HG03571 (cell line): ENCODE results near the gene OXT.
A peak's percentile ranks its signal among the peaks of the same experiment; 100 is the strongest.
"Not testable (repeated sequence)": the region's sequence is repeated elsewhere in the genome, so short reads cannot be mapped to it uniquely, and the experiment has no call there.

Experiments
- ATAC-seq: cut with Tn5 transposase; IDR thresholded peaks from one replicate; pipeline ENCODE4 v1.9.1; 2021; ENCODE audit not compliant: unreplicated experiment

The OXT gene

GRCh38 chr20:3047486-3048419 is 23.7 kb upstream of the OXT start:
- no peak for ATAC-seq

GRCh38 chr20:3051385-3052019 is 19.9 kb upstream of the OXT start:
- no peak for ATAC-seq

DNA sequence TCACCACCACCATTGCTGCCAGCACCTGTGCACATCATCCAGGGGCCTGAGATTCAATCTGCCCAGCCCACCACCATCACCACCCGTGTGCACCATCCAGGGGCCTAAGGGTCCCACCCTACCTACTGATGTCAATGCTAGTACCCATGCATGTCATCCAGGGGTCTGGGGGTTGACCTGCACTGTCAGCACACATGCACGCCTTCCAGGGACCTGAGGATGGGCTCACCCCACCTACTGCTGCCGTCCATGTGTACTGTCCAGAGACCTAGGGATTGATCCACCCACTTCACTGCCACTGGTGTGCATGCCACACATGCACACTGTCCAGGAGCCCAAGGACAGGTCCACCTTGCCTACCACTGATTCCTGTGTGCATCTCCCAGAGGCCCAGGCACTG is 11.9 kb upstream of the OXT start:
- no peak for ATAC-seq

- ATAC-seq = not testable (repeated sequence)
These were observed 7.3 kb upstream of the OXT start for GRCh38 chr20:3064119-3064518.

GRCh38 chr20:3067139-3068014 is 4.0 kb upstream of the OXT start:
- ATAC-seq = no peak

GRCh38 chr20:3068075-3068474 is 3.3 kb upstream of the OXT start:
- peak; percentile 47 for ATAC-seq

DNA sequence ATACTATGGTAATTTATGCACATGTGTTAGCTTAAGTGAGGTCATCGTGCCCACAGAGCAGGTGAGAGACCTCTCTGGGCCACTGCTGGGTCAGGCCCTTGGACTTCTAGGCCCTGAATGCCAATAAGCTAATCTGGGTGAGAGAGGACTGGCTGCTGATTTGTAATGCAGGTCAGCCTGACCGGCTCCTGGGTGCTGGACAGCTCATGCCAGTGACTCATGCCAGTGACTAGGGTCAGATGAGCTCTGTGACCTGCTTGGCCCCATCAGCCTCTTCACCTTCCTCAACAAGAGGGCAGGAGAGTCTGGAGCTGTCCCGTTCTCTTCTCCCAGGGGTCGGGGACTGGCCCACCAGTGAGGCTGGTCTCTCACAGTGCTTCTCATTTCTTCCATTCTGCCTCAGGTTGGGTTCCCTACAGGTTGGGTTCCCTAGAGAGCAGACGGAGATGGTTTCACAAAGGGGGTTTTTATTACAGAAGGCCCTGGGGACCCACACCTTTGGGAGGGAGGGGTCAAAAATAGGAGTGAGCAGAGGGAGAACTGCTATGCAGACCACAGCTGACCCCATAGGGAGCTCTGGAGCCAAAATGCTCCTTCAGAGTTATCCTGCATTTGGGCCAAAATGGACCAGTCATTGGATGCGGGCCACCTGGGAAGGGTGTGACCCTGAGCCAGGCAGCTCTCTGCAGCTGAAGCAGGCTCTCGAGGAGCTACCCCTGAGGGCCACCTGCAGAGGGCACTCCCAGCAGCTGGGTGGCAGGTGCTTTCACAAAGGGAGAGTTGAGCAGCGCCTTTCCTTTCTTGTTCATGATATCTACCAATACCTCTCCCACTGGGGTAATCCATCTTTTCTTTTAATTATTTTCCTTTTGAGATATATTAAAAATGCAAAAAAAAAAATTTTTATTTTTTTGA is 2.2 kb upstream of the OXT start:
- no peak for ATAC-seq

DNA sequence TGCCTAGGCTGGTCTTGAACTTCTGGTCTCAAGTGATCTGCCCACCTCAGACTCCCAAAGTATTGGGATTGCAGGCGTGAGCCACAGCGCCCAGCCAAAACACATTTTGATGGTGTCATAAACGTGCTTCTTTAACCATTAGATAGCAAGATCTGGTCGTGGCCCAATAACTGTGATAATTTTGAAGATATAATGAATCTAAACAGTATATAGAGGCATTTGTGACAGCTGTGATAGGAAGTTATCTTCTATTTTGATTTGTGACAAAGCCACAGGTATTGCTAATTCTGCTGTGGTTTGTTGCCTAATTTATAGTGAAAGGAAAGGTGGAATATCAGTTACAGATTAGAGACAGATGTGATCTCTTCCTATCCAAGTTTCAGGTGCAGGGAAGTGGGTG is 695 bp upstream of the OXT start:
- ATAC-seq = no peak

DNA sequence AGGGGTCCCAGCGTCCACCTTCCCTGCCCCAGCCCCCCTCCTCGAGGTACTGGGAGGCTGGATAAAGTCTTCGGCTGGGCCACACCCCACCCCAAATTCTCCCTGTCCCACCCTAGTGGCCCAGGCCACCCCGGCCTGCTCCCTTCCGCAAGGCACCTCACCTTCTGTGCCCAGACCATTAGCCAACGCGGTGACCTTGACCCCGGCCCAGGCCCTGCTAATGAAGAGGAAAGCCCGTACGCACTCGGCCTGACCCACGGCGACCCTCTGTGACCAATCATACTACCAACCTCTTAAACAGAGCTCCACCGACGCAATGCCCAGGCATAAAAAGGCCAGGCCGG is 182 bp upstream of the OXT start:
- ATAC-seq = no peak

DNA sequence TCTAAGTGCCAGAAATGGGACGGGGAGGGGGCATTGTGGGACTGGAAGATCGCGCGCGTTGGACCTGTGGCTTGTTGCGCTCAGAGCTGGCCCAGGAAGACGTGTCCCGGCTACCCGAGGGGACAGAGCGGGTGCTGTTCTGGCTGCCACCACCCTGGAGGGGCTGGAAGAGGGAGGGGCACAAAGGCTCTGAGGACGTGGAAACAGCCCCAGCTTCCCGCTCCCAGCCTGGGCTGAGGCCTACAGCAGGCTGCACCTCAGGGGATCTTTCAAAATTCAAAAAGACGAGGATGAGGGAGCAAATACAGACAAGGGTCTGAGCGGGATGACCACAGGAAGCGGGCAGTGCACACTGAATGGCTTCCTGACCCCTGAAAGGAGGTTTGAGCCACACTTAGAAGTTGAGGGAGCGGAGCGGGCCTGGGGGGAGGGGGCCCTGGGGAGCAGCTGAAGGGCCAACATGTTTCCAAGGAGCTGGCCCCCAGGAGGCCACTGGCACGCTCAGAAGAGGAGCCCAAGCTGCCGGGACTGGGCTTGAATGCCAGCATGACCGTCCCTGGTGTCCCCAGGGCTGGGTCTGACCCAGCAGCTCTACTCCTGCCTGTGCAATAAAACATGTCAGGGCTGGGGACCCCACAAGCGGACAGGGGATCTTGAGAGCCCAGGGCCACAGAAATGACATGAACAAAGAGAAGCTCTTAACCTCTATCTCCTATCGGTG is 1.3 kb downstream of the OXT start:
- no peak for ATAC-seq

- ATAC-seq = not testable (repeated sequence)
These were observed 1.8 kb downstream of the OXT start for GRCh38 chr20:3073251-3073643.

GRCh38 chr20:3074812-3075211 is 3.4 kb downstream of the OXT start:
- no peak for ATAC-seq

GRCh38 chr20:3075315-3075714 is 3.9 kb downstream of the OXT start:
- ATAC-seq = not testable (repeated sequence)

- no peak for ATAC-seq
These were observed 6.3 kb downstream of the OXT start for GRCh38 chr20:3077618-3078134.

DNA sequence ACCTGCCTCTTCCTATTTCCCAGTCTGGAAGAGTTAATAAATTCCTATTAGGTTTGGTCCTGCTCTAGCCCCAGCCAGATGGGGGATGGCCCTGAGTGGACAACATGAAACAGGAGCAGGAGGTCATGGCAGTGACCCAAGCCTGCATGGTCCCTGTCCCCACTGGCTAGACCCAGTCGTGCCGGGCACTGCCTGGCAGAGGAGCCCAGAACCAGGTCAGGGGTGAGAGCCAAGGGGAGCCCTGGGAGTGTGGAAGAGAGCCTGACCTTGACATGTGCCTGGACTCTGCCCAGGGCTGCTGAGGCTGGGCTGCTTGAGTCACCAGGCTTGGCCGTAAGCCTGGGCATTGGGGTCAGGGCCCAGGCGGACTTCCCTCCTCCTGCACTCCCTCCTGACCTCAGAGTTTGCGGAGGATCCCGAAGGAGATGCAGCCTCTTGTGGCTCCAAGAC is 9.5 kb downstream of the OXT start:
- ATAC-seq = no peak

DNA sequence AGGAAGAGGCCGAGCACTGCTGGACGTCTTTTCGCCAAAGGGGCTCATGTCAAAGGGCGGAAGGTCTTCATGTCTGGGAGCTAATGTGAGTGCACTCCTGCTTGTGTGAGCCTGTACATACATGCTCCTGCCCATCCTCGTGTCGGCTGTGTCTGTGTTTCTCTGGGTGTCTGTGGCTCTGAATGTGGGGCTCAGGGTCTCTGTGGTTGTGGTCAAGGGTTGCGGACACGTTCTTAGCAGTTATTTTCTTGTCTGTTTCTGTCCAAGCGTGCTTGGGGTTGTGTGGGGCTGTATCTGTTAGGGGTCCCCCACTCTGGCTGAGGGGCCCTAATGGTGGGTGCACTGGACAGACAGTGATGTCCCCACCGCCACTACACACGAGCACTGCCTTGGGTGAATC is 10.2 kb downstream of the OXT start:
- ATAC-seq = no peak

DNA sequence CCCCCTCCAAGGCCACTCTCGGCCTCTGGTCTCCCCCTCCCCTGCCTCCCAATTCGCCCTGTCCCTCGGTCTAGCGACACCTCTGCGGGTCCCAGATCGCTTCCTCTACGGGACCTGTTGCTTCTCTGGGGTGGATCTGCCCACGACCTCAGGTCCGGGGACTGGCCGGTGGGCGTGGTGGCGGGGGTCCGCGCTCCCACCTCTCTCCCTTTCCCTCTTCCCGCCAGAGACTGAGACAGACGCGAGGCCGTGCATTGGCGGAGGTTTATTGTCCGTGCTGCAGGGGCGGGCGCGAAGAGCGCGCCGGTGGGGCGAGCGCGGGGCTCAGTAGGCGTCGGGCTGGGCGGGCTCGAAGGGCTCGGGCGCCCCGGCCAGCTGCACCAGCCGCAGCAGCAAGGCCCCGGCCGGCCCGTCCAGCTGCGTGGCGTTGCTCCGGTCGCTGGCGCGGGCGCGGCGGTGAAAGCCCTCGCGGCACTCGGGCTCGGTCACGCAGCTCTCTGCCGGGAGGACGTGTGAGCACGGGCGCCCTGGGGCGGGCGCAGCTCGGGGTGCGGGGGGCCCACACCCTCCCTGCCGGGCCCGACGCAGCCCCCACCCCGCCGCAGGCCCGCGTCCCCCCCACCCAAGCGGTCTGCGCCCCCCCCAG is 11.0 kb downstream of the OXT start:
- no peak for ATAC-seq

- ATAC-seq = no peak
These were observed 11.8 kb downstream of the OXT start for GRCh38 chr20:3082955-3083952.
